PC-3 (cell line): ENCODE measurements around the gene NCCRP1. TPM values are rescaled to one million over a fixed set of nuclear protein-coding genes. Genes with fewer than 3 reads are reported as not detected.

ENCODE experiments used
- ATAC-seq: fragments of 200-7000 bp; cut with Tn5 transposase; 2 replicates; pipeline ENCODE4 v1.9.1; 2020; ENCODE audit warnings: mild to moderate bottlenecking, moderate library complexity
- BruUV-seq: library from RNA; stranded (reverse); fragments of 400-500 nt; replicated peaks from 2 replicates; lab custom pipeline; 2021; lab: Mats Ljungman, UMichigan
- CTCF ChIA-PET: fragments of 300-600 bp; sonication (Branson Sonifier 250); formaldehyde crosslinking; loops from one replicate; lab custom pipeline; 2022; ENCODE audit warnings: antibody characterized with exemption; lab: Charles Lee
- POLR2A ChIA-PET: fragments of 300-600 bp; sonication (Branson Sonifier 250); formaldehyde crosslinking; loops from one replicate; lab custom pipeline; 2022; ENCODE audit warnings: antibody characterized with exemption; ENCODE audit not compliant: unreplicated experiment; lab: Charles Lee
- DNase-seq: peaks from one replicate; pipeline ENCODE4 v3.0.0-alpha.2; 2015
- H2AFZ ChIP-seq: fragments of 300-600 bp; sonication (generic); 2 replicates; pipeline ENCODE4 v1.6.0; 2016; ENCODE audit warnings: antibody characterized with exemption, low read length
- H3F3A ChIP-seq: fragments of 300-600 bp; sonication (generic); one replicate; pipeline ENCODE4 v1.6.0; 2017; ENCODE audit warnings: antibody characterized with exemption, low read length, control low read depth, mild to moderate bottlenecking; ENCODE audit not compliant: unreplicated experiment
- H3K27ac ChIP-seq: fragments of 300-600 bp; sonication (generic); 2 replicates; pipeline ENCODE4 v1.5.1; 2016; ENCODE audit warnings: mild to moderate bottlenecking, low read length
- H3K27me3 ChIP-seq: fragments of 300-600 bp; sonication (generic); 2 replicates; pipeline ENCODE4 v1.6.1; 2016; ENCODE audit warnings: low read length, mixed read lengths
- H3K36me3 ChIP-seq: fragments of 300-600 bp; sonication (generic); 2 replicates; pipeline ENCODE4 v1.6.1; 2016; ENCODE audit warnings: low read depth, mixed run types, low read length, mixed read lengths
- H3K4me1 ChIP-seq: fragments of 300-600 bp; sonication (generic); 2 replicates; pipeline ENCODE4 v1.5.1; 2016; ENCODE audit warnings: low read length; ENCODE audit not compliant: insufficient read depth
- H3K4me2 ChIP-seq: fragments of 300-600 bp; sonication (generic); 2 replicates; pipeline ENCODE4 v1.6.0; 2016; ENCODE audit warnings: low read length
- H3K4me3 ChIP-seq: fragments of 300-600 bp; sonication (generic); 2 replicates; pipeline ENCODE4 v1.5.1; 2016; ENCODE audit warnings: mild to moderate bottlenecking, low read length, mixed read lengths
- H3K79me2 ChIP-seq: fragments of 300-600 bp; sonication (generic); 2 replicates; pipeline ENCODE4 v1.6.1; 2017; ENCODE audit warnings: low read length, mixed read lengths
- H3K9ac ChIP-seq: fragments of 300-600 bp; sonication (generic); 2 replicates; pipeline ENCODE4 v1.6.0; 2016; ENCODE audit warnings: mild to moderate bottlenecking, low read length
- H3K9me2 ChIP-seq: fragments of 300-600 bp; sonication (generic); replicated peaks from 2 replicates; pipeline ENCODE4 v1.6.1; 2016; ENCODE audit warnings: mixed run types, low read length, mixed read lengths
- H3K9me3 ChIP-seq: fragments of 300-600 bp; sonication (generic); 2 replicates; pipeline ENCODE4 v1.6.1; 2016; ENCODE audit warnings: low read length, mixed read lengths
- H4K20me1 ChIP-seq: fragments of 300-600 bp; sonication (generic); 2 replicates; pipeline ENCODE4 v1.6.1; 2016; ENCODE audit warnings: low read length, mixed read lengths
- CTCF ChIP-seq: fragments of 300-600 bp; sonication (generic); conservative IDR thresholded peaks from 2 replicates; pipeline ENCODE4 v1.5.1; 2017; ENCODE audit warnings: antibody characterized with exemption, low read depth, mild to moderate bottlenecking, low read length
- EZH2 ChIP-seq: fragments of 300-600 bp; sonication (generic); IDR thresholded peaks from one replicate; pipeline ENCODE4 v1.6.1; 2017; ENCODE audit warnings: antibody characterized with exemption, mild to moderate bottlenecking, low read length; ENCODE audit not compliant: unreplicated experiment
- EZH2phosphoT487 ChIP-seq: fragments of 300-600 bp; sonication (generic); IDR thresholded peaks from 2 replicates; pipeline ENCODE4 v1.6.1; 2018; ENCODE audit warnings: mild to moderate bottlenecking, antibody characterized with exemption, low read length, borderline replicate concordance
- intact Hi-C: fragments of 100-400 bp; cut with micrococcal nuclease; formaldehyde crosslinking; loops from 2 replicates; pipeline ENCODE4 v1.9.0; 2023
- total RNA-seq: library from RNA; depleted of rRNA; stranded (reverse); fragments of >200 nt; gene quantifications from 2 replicates; pipeline ENCODE4 v1.2.3, GENCODE V29; 2014

NCCRP1 gene
- total RNA-seq, 1 experiment from 2014 or later = 2.2 TPM

- H3K36me3 ChIP-seq = no peaks in the 10 kb centered on the region
- intact Hi-C loops = no loop called here
- no peak overlapping the region for H3K4me3 ChIP-seq
- H3K4me2 ChIP-seq = no peak overlapping the region
- no peaks in the 10 kb centered on the region for H3K9me2 ChIP-seq
- no peak overlapping the region for H3K27ac ChIP-seq
- no peaks in the 10 kb centered on the region; the same call in 1 of the 2 replicates for H4K20me1 ChIP-seq
- no TSS peak for BruUV-seq
- TF ChIP-seq CTCF (no peak), EZH2 (no peak), EZH2phosphoT487 (no peak)
- DNase-seq (no peak), ATAC-seq (no peak)
- no peak overlapping the region for H2AFZ ChIP-seq
- H3K79me2 ChIP-seq = peaks cover 14% of the 10 kb centered on the region; the same call in 1 of the 2 replicates
- H3K27me3 ChIP-seq = no peaks in the 10 kb centered on the region
- peaks cover 16% of the 10 kb centered on the region for H3K4me1 ChIP-seq
- H3K9me3 ChIP-seq = no peaks in the 10 kb centered on the region
- ChIA-PET CTCF (no interaction called here), POLR2A (no interaction called here)
- no peak overlapping the region for H3K9ac ChIP-seq
- H3F3A ChIP-seq = no peaks in the 10 kb centered on the region
Measured at GRCh38 chr19:39169143-39169810, 27.5 kb upstream of the NCCRP1 start.

- no peaks in the 10 kb centered on the region for H3K36me3 ChIP-seq
- TF ChIP-seq EZH2phosphoT487 = no peak
- no peak for TF ChIP-seq CTCF
- TF ChIP-seq EZH2 = no peak
Measured at GRCh38 chr19:39170386-39171231, 26.2 kb upstream of the NCCRP1 start.

More at GRCh38 chr19:39170386-39171231, 26.2 kb upstream of the NCCRP1 start:
- no peak overlapping the region for H3K4me2 ChIP-seq
- no peak overlapping the region for H3K4me3 ChIP-seq
- intact Hi-C loops = no loop called here
- H3F3A ChIP-seq = no peaks in the 10 kb centered on the region
- no peaks in the 10 kb centered on the region for H3K27me3 ChIP-seq
- no TSS peak for BruUV-seq
- no peaks in the 10 kb centered on the region for H3K9me3 ChIP-seq
- no peak for DNase-seq
- no peak overlapping the region for H3K9ac ChIP-seq
- peaks cover 16% of the 10 kb centered on the region for H3K4me1 ChIP-seq
- H4K20me1 ChIP-seq = no peaks in the 10 kb centered on the region; the same call in 1 of the 2 replicates
- H2AFZ ChIP-seq = no peak overlapping the region
- peaks cover 13% of the 10 kb centered on the region; the same call in 1 of the 2 replicates for H3K79me2 ChIP-seq
- no peak overlapping the region for H3K27ac ChIP-seq
- H3K9me2 ChIP-seq = no peaks in the 10 kb centered on the region
- ATAC-seq = no peak
- ChIA-PET CTCF (no interaction called here), POLR2A (no interaction called here)
